ENCODE data around the gene IMPDH2. TPM values are rescaled to one million over a fixed set of nuclear protein-coding genes. Genes with fewer than 3 reads are reported as not detected.

The IMPDH2 gene
- total and polyA plus RNA-seq, 2 of the 8 experiments (the other 6 are each of a cell fraction or from before 2014, with no cell fraction given), result 374 to 409 TPM

DNA sequence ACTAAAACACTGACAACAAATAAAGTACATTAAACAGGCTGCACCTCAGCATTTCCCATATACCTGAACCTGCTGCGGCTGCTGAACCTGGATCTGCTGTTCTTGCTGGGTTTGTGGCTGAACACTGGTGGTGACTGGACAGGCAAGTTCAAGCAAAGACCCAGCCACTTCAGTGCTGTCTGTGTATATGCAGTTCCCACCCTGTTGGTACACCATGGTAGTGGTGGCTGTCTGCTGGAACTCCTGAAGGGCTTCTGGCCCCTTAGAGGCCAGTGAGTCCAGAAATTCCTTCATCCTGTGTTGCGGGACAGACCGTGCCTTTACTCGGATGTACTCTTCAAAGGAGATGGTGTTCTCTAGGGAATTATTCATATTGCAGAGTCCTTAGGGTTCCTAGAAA lies 47.4 kb upstream of the IMPDH2 start (continued):
- TF ChIP-seq, protein P1, sequence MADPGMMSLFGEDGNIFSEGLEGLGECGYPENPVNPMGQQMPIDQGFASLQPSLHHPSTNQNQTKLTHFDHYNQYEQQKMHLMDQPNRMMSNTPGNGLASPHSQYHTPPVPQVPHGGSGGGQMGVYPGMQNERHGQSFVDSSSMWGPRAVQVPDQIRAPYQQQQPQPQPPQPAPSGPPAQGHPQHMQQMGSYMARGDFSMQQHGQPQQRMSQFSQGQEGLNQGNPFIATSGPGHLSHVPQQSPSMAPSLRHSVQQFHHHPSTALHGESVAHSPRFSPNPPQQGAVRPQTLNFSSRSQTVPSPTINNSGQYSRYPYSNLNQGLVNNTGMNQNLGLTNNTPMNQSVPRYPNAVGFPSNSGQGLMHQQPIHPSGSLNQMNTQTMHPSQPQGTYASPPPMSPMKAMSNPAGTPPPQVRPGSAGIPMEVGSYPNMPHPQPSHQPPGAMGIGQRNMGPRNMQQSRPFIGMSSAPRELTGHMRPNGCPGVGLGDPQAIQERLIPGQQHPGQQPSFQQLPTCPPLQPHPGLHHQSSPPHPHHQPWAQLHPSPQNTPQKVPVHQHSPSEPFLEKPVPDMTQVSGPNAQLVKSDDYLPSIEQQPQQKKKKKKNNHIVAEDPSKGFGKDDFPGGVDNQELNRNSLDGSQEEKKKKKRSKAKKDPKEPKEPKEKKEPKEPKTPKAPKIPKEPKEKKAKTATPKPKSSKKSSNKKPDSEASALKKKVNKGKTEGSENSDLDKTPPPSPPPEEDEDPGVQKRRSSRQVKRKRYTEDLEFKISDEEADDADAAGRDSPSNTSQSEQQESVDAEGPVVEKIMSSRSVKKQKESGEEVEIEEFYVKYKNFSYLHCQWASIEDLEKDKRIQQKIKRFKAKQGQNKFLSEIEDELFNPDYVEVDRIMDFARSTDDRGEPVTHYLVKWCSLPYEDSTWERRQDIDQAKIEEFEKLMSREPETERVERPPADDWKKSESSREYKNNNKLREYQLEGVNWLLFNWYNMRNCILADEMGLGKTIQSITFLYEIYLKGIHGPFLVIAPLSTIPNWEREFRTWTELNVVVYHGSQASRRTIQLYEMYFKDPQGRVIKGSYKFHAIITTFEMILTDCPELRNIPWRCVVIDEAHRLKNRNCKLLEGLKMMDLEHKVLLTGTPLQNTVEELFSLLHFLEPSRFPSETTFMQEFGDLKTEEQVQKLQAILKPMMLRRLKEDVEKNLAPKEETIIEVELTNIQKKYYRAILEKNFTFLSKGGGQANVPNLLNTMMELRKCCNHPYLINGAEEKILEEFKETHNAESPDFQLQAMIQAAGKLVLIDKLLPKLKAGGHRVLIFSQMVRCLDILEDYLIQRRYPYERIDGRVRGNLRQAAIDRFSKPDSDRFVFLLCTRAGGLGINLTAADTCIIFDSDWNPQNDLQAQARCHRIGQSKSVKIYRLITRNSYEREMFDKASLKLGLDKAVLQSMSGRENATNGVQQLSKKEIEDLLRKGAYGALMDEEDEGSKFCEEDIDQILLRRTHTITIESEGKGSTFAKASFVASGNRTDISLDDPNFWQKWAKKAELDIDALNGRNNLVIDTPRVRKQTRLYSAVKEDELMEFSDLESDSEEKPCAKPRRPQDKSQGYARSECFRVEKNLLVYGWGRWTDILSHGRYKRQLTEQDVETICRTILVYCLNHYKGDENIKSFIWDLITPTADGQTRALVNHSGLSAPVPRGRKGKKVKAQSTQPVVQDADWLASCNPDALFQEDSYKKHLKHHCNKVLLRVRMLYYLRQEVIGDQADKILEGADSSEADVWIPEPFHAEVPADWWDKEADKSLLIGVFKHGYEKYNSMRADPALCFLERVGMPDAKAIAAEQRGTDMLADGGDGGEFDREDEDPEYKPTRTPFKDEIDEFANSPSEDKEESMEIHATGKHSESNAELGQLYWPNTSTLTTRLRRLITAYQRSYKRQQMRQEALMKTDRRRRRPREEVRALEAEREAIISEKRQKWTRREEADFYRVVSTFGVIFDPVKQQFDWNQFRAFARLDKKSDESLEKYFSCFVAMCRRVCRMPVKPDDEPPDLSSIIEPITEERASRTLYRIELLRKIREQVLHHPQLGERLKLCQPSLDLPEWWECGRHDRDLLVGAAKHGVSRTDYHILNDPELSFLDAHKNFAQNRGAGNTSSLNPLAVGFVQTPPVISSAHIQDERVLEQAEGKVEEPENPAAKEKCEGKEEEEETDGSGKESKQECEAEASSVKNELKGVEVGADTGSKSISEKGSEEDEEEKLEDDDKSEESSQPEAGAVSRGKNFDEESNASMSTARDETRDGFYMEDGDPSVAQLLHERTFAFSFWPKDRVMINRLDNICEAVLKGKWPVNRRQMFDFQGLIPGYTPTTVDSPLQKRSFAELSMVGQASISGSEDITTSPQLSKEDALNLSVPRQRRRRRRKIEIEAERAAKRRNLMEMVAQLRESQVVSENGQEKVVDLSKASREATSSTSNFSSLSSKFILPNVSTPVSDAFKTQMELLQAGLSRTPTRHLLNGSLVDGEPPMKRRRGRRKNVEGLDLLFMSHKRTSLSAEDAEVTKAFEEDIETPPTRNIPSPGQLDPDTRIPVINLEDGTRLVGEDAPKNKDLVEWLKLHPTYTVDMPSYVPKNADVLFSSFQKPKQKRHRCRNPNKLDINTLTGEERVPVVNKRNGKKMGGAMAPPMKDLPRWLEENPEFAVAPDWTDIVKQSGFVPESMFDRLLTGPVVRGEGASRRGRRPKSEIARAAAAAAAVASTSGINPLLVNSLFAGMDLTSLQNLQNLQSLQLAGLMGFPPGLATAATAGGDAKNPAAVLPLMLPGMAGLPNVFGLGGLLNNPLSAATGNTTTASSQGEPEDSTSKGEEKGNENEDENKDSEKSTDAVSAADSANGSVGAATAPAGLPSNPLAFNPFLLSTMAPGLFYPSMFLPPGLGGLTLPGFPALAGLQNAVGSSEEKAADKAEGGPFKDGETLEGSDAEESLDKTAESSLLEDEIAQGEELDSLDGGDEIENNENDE (IDR thresholded peaks at IDR 0.05; ENCODE audit: insufficient replicate concordance, low read length), result no peak
- no peak for TF ChIP-seq ZNF274 (IDR thresholded peaks at IDR 0.05; ENCODE audit: borderline replicate concordance, extremely low read depth, low read length)
- TF ChIP-seq SUZ12 (IDR thresholded peaks at IDR 0.05; ENCODE audit: low read length), result no peak
- TF ChIP-seq TBP (IDR thresholded peaks at IDR 0.05; ENCODE audit: low read depth, low read length), result no peak
- no peak for TF ChIP-seq NANOG (IDR thresholded peaks at IDR 0.05; ENCODE audit: insufficient read depth, low read depth, low read length, poor library complexity, severe bottlenecking)
- TF ChIP-seq GABPA (IDR thresholded peaks at IDR 0.05; ENCODE audit: borderline replicate concordance, insufficient read depth, low read length), result no peak
- no peak for TF ChIP-seq BCL11A (IDR thresholded peaks at IDR 0.05; ENCODE audit: low read depth in 2 of 2, low read length in 2 of 2)
- TF ChIP-seq TAF1 (IDR thresholded peaks at IDR 0.05; ENCODE audit: low read depth, low read length), result no peak
- TF ChIP-seq EP300 (IDR thresholded peaks at IDR 0.05; ENCODE audit: borderline replicate concordance in 1 of 2, low read depth in 2 of 2, low read length in 2 of 2), result no peak
- no peak for TF ChIP-seq MAFK (IDR thresholded peaks at IDR 0.05; ENCODE audit: low read depth, low read length)
- no peak for TF ChIP-seq CBX8 (IDR thresholded peaks at IDR 0.05; ENCODE audit: borderline replicate concordance, low read depth, low read length)
- TF ChIP-seq EZH2 (IDR thresholded peaks at IDR 0.05; ENCODE audit: low read depth, low read length, severe bottlenecking), result no peak

Data from H1 (cell line).